Chondrocyte (in vitro differentiated cells): ENCODE results near the gene NCLN. TPM values are rescaled to one million over a fixed set of nuclear protein-coding genes. Genes with fewer than 3 reads are reported as not detected.
"Not testable (repeated sequence)": the region's sequence is repeated elsewhere in the genome, so short reads cannot be mapped to it uniquely, and the experiment has no call there.

Source experiments
- DNase-seq: peaks from one replicate; pipeline ENCODE4 v3.0.0; 2021; ENCODE audit warnings: mixed read lengths, low spot score
- H3K27ac Mint-ChIP-seq: one replicate; pipeline ENCODE4 v1.8.0; 2021; ENCODE audit warnings: mild to moderate bottlenecking, moderate library complexity, mixed read lengths; ENCODE audit not compliant: unreplicated experiment
- H3K27me3 Mint-ChIP-seq: 2 replicates; pipeline ENCODE4 v1.8.0; 2021; ENCODE audit warnings: low read depth, mixed read lengths
- H3K36me3 Mint-ChIP-seq: 2 replicates; pipeline ENCODE4 v1.8.0; 2021; ENCODE audit warnings: low read depth, mixed read lengths
- H3K4me1 Mint-ChIP-seq: 2 replicates; pipeline ENCODE4 v1.8.0; 2021; ENCODE audit warnings: low read depth, mild to moderate bottlenecking, mixed read lengths
- H3K4me3 Mint-ChIP-seq: one replicate; pipeline ENCODE4 v1.8.0; 2021; ENCODE audit warnings: mild to moderate bottlenecking, moderate library complexity, mixed read lengths; ENCODE audit not compliant: unreplicated experiment
- H3K9me3 Mint-ChIP-seq: 2 replicates; pipeline ENCODE4 v1.8.0; 2021; ENCODE audit warnings: low read depth, mixed read lengths
- total RNA-seq: library from RNA; stranded (reverse); gene quantifications from 3 replicates; pipeline ENCODE4 v1.2.1, GENCODE V29; 2021
- TF ChIP-seq, protein P1 (sequence below): fragments of 200-600 bp; sonication (generic); IDR thresholded peaks from 2 replicates; pipeline ENCODE4 v1.5.0; 2021; ENCODE audit warnings: antibody characterized with exemption, mild to moderate bottlenecking, moderate library complexity

Gene NCLN
- total RNA-seq, 1 donor from 2014 or later, result 80.7 TPM

DNA sequence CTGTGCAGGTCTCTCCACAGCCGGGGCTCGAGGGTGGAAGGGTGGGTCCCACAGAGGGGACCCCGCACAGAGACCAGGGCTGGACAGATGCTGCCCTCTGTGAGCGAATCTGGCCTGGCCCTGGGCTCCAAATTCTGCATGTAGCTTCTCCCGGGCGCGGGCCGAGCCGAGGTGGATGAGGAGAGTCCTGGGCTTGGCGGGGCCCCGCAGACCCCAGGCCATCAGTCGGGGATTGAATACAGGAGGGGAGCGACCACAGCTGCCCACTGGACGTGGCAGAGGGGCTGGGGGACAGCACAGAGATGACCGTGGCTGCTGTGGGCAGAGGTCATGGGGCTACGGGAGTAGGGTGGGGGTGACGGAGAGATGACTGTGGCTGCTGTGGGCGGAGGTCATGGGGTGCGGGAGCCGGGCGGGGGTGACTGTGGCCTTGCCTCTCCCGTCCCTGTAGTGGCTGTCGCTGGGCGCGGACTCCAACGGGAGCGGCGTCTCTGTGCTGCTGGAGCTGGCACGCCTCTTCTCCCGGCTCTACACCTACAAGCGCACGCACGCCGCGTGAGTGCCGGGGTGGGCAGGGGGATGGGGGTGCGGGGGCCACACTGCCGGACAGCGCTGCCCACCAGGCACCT lies 15.5 kb downstream of the NCLN start:
- TF ChIP-seq, protein P1, sequence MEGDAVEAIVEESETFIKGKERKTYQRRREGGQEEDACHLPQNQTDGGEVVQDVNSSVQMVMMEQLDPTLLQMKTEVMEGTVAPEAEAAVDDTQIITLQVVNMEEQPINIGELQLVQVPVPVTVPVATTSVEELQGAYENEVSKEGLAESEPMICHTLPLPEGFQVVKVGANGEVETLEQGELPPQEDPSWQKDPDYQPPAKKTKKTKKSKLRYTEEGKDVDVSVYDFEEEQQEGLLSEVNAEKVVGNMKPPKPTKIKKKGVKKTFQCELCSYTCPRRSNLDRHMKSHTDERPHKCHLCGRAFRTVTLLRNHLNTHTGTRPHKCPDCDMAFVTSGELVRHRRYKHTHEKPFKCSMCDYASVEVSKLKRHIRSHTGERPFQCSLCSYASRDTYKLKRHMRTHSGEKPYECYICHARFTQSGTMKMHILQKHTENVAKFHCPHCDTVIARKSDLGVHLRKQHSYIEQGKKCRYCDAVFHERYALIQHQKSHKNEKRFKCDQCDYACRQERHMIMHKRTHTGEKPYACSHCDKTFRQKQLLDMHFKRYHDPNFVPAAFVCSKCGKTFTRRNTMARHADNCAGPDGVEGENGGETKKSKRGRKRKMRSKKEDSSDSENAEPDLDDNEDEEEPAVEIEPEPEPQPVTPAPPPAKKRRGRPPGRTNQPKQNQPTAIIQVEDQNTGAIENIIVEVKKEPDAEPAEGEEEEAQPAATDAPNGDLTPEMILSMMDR, result no peak
- Mint-ChIP-seq H3K36me3 (peaks cover 2% of the 10 kb centered on the region), H3K27ac (no peak overlapping the region), H3K4me1 (no peaks in the 10 kb centered on the region), H3K9me3 (no peaks in the 10 kb centered on the region), H3K4me3 (no peak overlapping the region), H3K27me3 (no peaks in the 10 kb centered on the region)
- peak; percentile 90 for DNase-seq

- Mint-ChIP-seq H3K4me1 (no peaks in the 10 kb centered on the region), H3K27ac (no peak overlapping the region), H3K4me3 (no peak overlapping the region), H3K36me3 (peaks cover 2% of the 10 kb centered on the region), H3K9me3 (no peaks in the 10 kb centered on the region), H3K27me3 (no peaks in the 10 kb centered on the region)
- peak; percentile 73 for DNase-seq
- TF ChIP-seq, protein P1, result no peak
Observed at GRCh38 chr19:3201911-3202310, 16.2 kb downstream of the NCLN start.

DNA sequence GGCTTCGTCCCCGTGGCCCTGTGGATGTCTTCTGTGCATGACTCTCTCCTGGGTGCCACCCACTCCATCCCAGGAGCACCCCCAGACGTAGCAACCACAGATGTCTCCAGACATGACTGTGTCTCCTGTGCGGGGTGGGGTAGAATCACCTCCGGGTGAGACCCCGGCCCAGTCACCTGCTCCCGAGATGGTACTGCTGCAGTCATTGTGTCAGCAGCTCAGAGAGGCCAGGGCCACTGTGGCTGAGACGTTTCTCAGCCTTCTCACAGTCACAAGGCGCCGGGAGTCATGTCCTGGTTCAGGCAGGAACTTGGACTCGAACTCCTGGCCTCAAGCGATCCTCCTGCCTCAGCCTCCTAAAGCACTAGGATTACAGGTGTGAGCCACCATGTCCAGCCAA lies 16.6 kb downstream of the NCLN start:
- Mint-ChIP-seq H3K27ac (no peak overlapping the region), H3K4me3 (no peak overlapping the region), H3K36me3 (peaks cover 2% of the 10 kb centered on the region), H3K27me3 (no peaks in the 10 kb centered on the region), H3K9me3 (no peaks in the 10 kb centered on the region), H3K4me1 (no peaks in the 10 kb centered on the region)
- TF ChIP-seq, protein P1, result no peak
- peak; percentile 71 for DNase-seq

DNA sequence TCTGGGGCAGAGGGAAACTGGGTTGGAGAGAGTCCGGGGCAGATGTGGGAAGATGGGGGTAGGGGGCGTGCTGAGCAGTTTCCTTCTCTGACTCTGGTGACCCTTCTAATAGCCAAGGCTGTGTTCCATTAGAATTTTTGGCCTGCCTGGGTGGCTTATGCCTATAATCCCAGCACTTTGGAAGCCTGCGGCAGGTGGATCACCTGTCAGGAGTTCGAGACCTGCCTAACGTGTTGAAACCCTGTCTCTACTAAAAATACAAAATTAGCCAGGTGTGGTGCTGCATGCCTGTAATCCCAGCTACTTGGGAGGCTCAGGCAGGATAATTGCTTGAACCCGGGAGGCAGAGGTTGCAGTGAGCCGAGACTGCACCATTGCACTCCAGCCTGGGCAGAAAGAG lies 17.2 kb downstream of the NCLN start:
- not testable (repeated sequence) for H3K9me3 Mint-ChIP-seq, H3K4me1 Mint-ChIP-seq, H3K27me3 Mint-ChIP-seq, H3K4me3 Mint-ChIP-seq, H3K27ac Mint-ChIP-seq, H3K36me3 Mint-ChIP-seq, DNase-seq

- TF ChIP-seq, protein P1, result no peak
Observed at GRCh38 chr19:3203805-3204645, 18.3 kb downstream of the NCLN start.

More at GRCh38 chr19:3203805-3204645, 18.3 kb downstream of the NCLN start:
- Mint-ChIP-seq H3K27me3 (no peaks in the 10 kb centered on the region), H3K36me3 (peaks cover 3% of the 10 kb centered on the region), H3K27ac (no peak overlapping the region), H3K4me3 (no peak overlapping the region), H3K9me3 (no peaks in the 10 kb centered on the region), H3K4me1 (no peaks in the 10 kb centered on the region)
- peak; percentile 94 for DNase-seq
